ENCODE results near the gene NOA1.
"Not testable (repeated sequence)": the region's sequence is repeated elsewhere in the genome, so short reads cannot be mapped to it uniquely, and the experiment has no call there.

The NOA1 gene

GRCh38 chr4:56961107-56961500 lies 16.3 kb downstream of the NOA1 start:
- no peak overlapping the region for H3K4me3 ChIP-seq
- H3K9me3 ChIP-seq, result no peaks in the 10 kb centered on the region
- H4K20me1 ChIP-seq, result no peaks in the 10 kb centered on the region; the same call in 1 of the 2 replicates
- H3K27ac ChIP-seq, result no peak overlapping the region
- H3K9ac ChIP-seq, result no peak overlapping the region
- peaks cover 59% of the 10 kb centered on the region for H3K36me3 ChIP-seq
- H3K4me2 ChIP-seq, result no peak overlapping the region
- no peak for TF ChIP-seq Cebpa-rat (IDR thresholded peaks at IDR 0.05)
- H3K4me1 ChIP-seq, result no peaks in the 10 kb centered on the region
- no peaks in the 10 kb centered on the region for H3K27me3 ChIP-seq

DNA sequence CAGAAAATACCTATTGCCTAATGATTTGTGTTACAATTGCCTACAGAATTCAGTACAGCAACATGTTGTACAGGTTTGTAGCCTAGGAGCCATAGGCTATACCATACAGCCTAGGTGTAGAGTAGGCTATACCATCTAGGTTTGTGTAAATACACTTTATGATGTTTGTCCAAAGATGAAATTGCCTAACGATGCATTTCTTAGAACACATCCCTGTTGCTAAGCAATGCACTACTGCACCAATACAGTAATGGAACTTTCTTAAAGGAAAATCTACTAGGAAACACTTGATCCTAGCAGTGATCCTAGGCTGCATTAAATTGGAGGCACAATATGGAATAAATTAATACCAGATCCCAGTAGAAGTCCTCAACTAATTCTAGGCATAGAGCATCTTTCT lies 18.3 kb downstream of the NOA1 start:
- no peak overlapping the region for H3K27ac ChIP-seq
- H3K27me3 ChIP-seq, result no peaks in the 10 kb centered on the region
- H3K4me1 ChIP-seq, result no peaks in the 10 kb centered on the region
- H3K9me3 ChIP-seq, result no peaks in the 10 kb centered on the region
- H3K4me3 ChIP-seq, result no peak overlapping the region
- H4K20me1 ChIP-seq, result no peaks in the 10 kb centered on the region; the same call in 1 of the 2 replicates
- TF ChIP-seq Cebpa-rat (IDR thresholded peaks at IDR 0.05), result no peak
- peaks cover 39% of the 10 kb centered on the region for H3K36me3 ChIP-seq
- H3K4me2 ChIP-seq, result no peak overlapping the region
- H3K9ac ChIP-seq, result no peak overlapping the region

- Histone ChIP-seq H3K27ac (no peak overlapping the region), H3K36me3 (peaks cover 29% of the 10 kb centered on the region), H3K9me3 (no peaks in the 10 kb centered on the region), H3K9ac (no peak overlapping the region), H3K27me3 (no peaks in the 10 kb centered on the region), H3K4me3 (no peak overlapping the region), H3K4me2 (no peak overlapping the region), H4K20me1 (no peaks in the 10 kb centered on the region; the same call in 1 of the 2 replicates), H3K4me1 (no peaks in the 10 kb centered on the region)
- TF ChIP-seq Cebpa-rat (IDR thresholded peaks at IDR 0.05), result no peak
Measured at GRCh38 chr4:56958111-56958517, 19.3 kb downstream of the NOA1 start.

GRCh38 chr4:56953680-56954520 lies 23.5 kb downstream of the NOA1 start:
- H3K4me2 ChIP-seq, result no peak overlapping the region
- H3K4me1 ChIP-seq, result no peaks in the 10 kb centered on the region
- H4K20me1 ChIP-seq, result no peaks in the 10 kb centered on the region
- no peak overlapping the region for H3K4me3 ChIP-seq
- H3K27ac ChIP-seq, result no peak overlapping the region
- TF ChIP-seq Cebpa-rat (IDR thresholded peaks at IDR 0.05), result no peak
- no peaks in the 10 kb centered on the region for H3K36me3 ChIP-seq
- H3K9me3 ChIP-seq, result no peaks in the 10 kb centered on the region
- no peaks in the 10 kb centered on the region for H3K27me3 ChIP-seq
- no peak overlapping the region for H3K9ac ChIP-seq

DNA sequence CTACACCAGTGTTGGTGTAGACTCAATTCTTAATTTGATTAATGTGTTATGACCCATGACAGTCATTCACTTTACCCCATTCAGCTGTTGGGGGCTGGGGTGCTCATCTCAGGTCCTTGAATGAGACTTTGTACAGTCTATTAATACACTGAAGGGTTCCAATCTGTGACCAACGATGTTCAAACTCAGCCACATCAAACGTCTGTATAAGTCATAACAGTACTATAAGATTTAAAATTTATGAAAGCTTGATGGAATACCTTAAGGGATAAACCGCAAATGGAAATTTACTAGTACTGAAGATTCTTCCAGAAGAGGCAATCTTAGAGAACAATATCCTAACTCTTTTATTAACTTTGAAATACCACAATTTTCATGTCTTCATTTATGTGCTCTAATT lies 36.0 kb downstream of the NOA1 start:
- Histone ChIP-seq H3K27me3 (no peaks in the 10 kb centered on the region), H3K4me1 (no peaks in the 10 kb centered on the region), H4K20me1 (peaks cover 20% of the 10 kb centered on the region), H3K9me3 (no peaks in the 10 kb centered on the region), H3K36me3 (peaks cover 41% of the 10 kb centered on the region), H3K4me3 (no peak overlapping the region), H3K27ac (no peak overlapping the region), H3K4me2 (no peak overlapping the region), H3K9ac (no peak overlapping the region)
- TF ChIP-seq Cebpa-rat (IDR thresholded peaks at IDR 0.05), result no peak

DNA sequence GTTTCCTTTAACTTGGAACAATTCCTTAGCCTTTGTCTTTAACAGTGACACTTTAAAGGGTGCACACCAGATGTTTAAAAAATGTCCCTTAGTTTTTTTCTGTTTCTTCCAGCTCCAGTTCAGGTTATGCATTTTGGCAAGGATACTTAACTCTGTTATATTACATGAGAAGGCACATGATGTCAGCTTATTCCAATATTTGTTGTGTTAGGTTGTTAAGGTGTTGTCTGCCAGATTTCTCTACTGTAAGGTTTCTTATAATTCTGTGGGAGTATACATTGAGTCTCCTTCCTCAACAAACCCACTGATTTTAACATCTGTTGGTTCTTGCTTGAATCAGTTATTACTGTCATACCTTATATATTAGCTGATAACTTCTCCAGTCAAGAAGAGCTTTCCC lies 36.4 kb downstream of the NOA1 start:
- H3K4me1 ChIP-seq, result no peaks in the 10 kb centered on the region
- H4K20me1 ChIP-seq, result peaks cover 23% of the 10 kb centered on the region
- H3K9me3 ChIP-seq, result no peaks in the 10 kb centered on the region
- TF ChIP-seq Cebpa-rat (IDR thresholded peaks at IDR 0.05), result no peak
- no peak overlapping the region for H3K4me2 ChIP-seq
- no peak overlapping the region for H3K27ac ChIP-seq
- no peaks in the 10 kb centered on the region for H3K27me3 ChIP-seq
- H3K36me3 ChIP-seq, result peaks cover 45% of the 10 kb centered on the region
- H3K4me3 ChIP-seq, result no peak overlapping the region
- H3K9ac ChIP-seq, result no peak overlapping the region

DNA sequence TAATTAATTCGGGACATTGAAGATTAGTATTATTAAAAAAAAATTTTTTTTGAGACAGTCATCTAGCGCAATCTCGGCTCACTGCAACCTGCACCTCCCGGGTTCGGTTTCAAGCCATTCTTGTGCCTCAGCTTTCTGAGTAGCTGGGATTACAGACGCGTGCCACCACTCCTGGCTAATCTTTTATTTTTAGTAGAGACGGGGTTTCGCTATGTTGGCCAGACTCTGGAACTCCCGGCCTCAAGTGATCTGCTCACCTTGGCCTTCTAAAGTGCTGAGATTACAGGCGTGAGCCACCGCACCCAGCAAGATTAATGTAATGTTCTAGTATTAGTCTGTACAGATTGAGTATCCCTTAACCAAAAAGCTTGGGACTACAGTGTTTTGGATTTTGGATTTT lies 37.0 kb downstream of the NOA1 start:
- H3K9me3 ChIP-seq, result no peaks in the 10 kb centered on the region
- no peak overlapping the region for H3K4me3 ChIP-seq
- H3K4me1 ChIP-seq, result no peaks in the 10 kb centered on the region
- H3K27ac ChIP-seq, result no peak overlapping the region
- no peaks in the 10 kb centered on the region for H3K27me3 ChIP-seq
- peaks cover 50% of the 10 kb centered on the region for H3K36me3 ChIP-seq
- no peak for TF ChIP-seq Cebpa-rat (IDR thresholded peaks at IDR 0.05)
- H3K4me2 ChIP-seq, result no peak overlapping the region
- no peak overlapping the region for H3K9ac ChIP-seq
- peaks cover 28% of the 10 kb centered on the region for H4K20me1 ChIP-seq

GRCh38 chr4:56939826-56940225 lies 37.6 kb downstream of the NOA1 start:
- not testable (repeated sequence) for H3K27me3 ChIP-seq, H3K9ac ChIP-seq, H3K4me3 ChIP-seq, H3K4me1 ChIP-seq, H3K4me2 ChIP-seq, H3K27ac ChIP-seq, H3K9me3 ChIP-seq
- peaks cover 34% of the 10 kb centered on the region for H4K20me1 ChIP-seq
- peaks cover 54% of the 10 kb centered on the region for H3K36me3 ChIP-seq

GRCh38 chr4:56937262-56937661 lies 40.1 kb downstream of the NOA1 start:
- Histone ChIP-seq H4K20me1 (peaks cover 59% of the 10 kb centered on the region), H3K9ac (no peak overlapping the region), H3K4me1 (no peaks in the 10 kb centered on the region), H3K27me3 (no peaks in the 10 kb centered on the region), H3K27ac (no peak overlapping the region), H3K4me3 (no peak overlapping the region), H3K4me2 (no peak overlapping the region), H3K9me3 (no peaks in the 10 kb centered on the region), H3K36me3 (peaks cover 70% of the 10 kb centered on the region)
- TF ChIP-seq Cebpa-rat (IDR thresholded peaks at IDR 0.05), result no peak

DNA sequence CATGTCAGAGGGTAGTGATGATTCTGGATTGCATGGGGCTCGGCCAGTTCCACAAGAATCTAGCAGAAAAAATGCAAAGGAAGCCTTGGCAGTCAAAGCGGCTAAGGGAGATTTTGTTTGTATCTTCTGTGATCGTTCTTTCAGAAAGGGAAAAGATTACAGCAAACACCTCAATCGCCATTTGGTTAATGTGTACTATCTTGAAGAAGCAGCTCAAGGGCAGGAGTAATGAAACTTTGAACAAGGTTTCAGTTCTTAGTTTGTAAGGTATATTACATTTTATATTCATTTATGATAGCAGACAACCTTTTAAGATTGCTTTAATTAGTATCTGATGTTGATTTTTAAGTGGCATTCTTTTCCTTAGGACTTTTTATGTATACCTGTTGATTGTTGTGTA lies 45.5 kb downstream of the NOA1 start:
- no peak for TF ChIP-seq Cebpa-rat (IDR thresholded peaks at IDR 0.05)
- Histone ChIP-seq H3K9ac (no peak overlapping the region), H3K36me3 (peaks cover 86% of the 10 kb centered on the region)

More for the DNA sequence above, 45.5 kb downstream of the NOA1 start:
- Histone ChIP-seq H4K20me1 (peaks cover 93% of the 10 kb centered on the region), H3K4me2 (no peak overlapping the region), H3K4me3 (no peak overlapping the region), H3K4me1 (no peaks in the 10 kb centered on the region), H3K27ac (no peak overlapping the region), H3K9me3 (no peaks in the 10 kb centered on the region), H3K27me3 (no peaks in the 10 kb centered on the region)

Data from BLaER1 (cell line).